GM18868 (cell line): ENCODE measurements around the gene NANOG.
"Not testable (repeated sequence)": the region's sequence is repeated elsewhere in the genome, so short reads cannot be mapped to it uniquely, and the experiment has no call there.

Experiments used
- ATAC-seq: cut with Tn5 transposase; IDR thresholded peaks from one replicate; pipeline ENCODE4 v1.9.1; 2021; ENCODE audit warnings: mild to moderate bottlenecking, moderate library complexity; ENCODE audit not compliant: unreplicated experiment

NANOG gene

GRCh38 chr12:7788884-7789528, at the start of gene NANOG:
Gene NANOG (plus strand): TSS chr12:7789402. CDS start chr12:7789615, 213 bp downstream.
- not testable (repeated sequence) for ATAC-seq

GRCh38 chr12:7747246-7747645, 42.0 kb upstream of the NANOG start, which contains the start of gene CLEC4C:
Gene CLEC4C (minus strand): TSS chr12:7747375. CDS start chr12:7747348, 27 bp downstream.
- ATAC-seq = no peak

GRCh38 chr12:7748852-7749251, 40.4 kb upstream of the NANOG start:
- no peak for ATAC-seq

- no peak for ATAC-seq
These were observed 39.8 kb upstream of the NANOG start for GRCh38 chr12:7749442-7749841.

- no peak for ATAC-seq
These were observed 38.9 kb upstream of the NANOG start for GRCh38 chr12:7750350-7750749.

- no peak for ATAC-seq
These were observed 37.8 kb upstream of the NANOG start for GRCh38 chr12:7751394-7751793.

- not testable (repeated sequence) for ATAC-seq
These were observed 37.0 kb upstream of the NANOG start for GRCh38 chr12:7751941-7752922.

- not testable (repeated sequence) for ATAC-seq
These were observed 33.5 kb upstream of the NANOG start for GRCh38 chr12:7755668-7756067.

- ATAC-seq = no peak
These were observed 32.2 kb upstream of the NANOG start for GRCh38 chr12:7756993-7757392.

GRCh38 chr12:7758766-7759140, 30.4 kb upstream of the NANOG start:
- no peak for ATAC-seq

GRCh38 chr12:7769999-7770398, 19.2 kb upstream of the NANOG start:
- no peak for ATAC-seq

GRCh38 chr12:7781274-7781673, 7.9 kb upstream of the NANOG start:
- ATAC-seq = no peak

GRCh38 chr12:7782055-7782454, 7.1 kb upstream of the NANOG start:
- ATAC-seq = no peak

- ATAC-seq = not testable (repeated sequence)
These were observed 5.8 kb upstream of the NANOG start for GRCh38 chr12:7783433-7783832.

- ATAC-seq = no peak
These were observed 4.5 kb upstream of the NANOG start for GRCh38 chr12:7784701-7785100.

- no peak for ATAC-seq
These were observed 1.5 kb upstream of the NANOG start for GRCh38 chr12:7787574-7788293.

- no peak for ATAC-seq
These were observed 925 bp upstream of the NANOG start for GRCh38 chr12:7788294-7788660.

GRCh38 chr12:7793211-7793610, 4.0 kb downstream of the NANOG start:
- no peak for ATAC-seq

GRCh38 chr12:7797269-7797668, 8.1 kb downstream of the NANOG start:
- not testable (repeated sequence) for ATAC-seq

GRCh38 chr12:7797698-7798398, 8.6 kb downstream of the NANOG start:
- no peak for ATAC-seq
